CD4-positive, alpha-beta T cell (primary cell): ENCODE data around the gene PRDM1. TPM values are rescaled to one million over a fixed set of nuclear protein-coding genes. Genes with fewer than 3 reads are reported as not detected.

Experiments used
- ATAC-seq: fragments of 200-7000 bp; cut with Tn5 transposase; one replicate; pipeline ENCODE4 v1.10.0; 2022; ENCODE audit warnings: mild to moderate bottlenecking; ENCODE audit not compliant: poor library complexity
- CTCF ChIA-PET: fragments of 350-600 bp; sonication (Branson Sonifier 250); formaldehyde crosslinking; loops from one replicate; lab custom pipeline; 2021; ENCODE audit warnings: antibody characterized with exemption, inconsistent platforms; lab: Charles Lee
- POLR2A ChIA-PET: fragments of 350-600 bp; sonication (Branson Sonifier 250); formaldehyde crosslinking; loops from one replicate; lab custom pipeline; 2021; ENCODE audit warnings: antibody characterized with exemption, inconsistent platforms; lab: Charles Lee
- DNase-seq, 14 experiments: peaks; one replicate each; pipeline ENCODE4 v3.0.0-alpha.2; 2013 to 2020; ENCODE audit warnings: mixed read lengths in 2 of 14
- H3K27ac ChIP-seq, 2 donors: one replicate each; pipeline versions ENCODE4 v1.5.1 to v1.7.0; 2013; ENCODE audit warnings: low read length in 2 of 2, low read depth in 1 of 2, mild to moderate bottlenecking in 1 of 2
- H3K27me3 ChIP-seq, 2 experiments: 1 replicate in 1 of 2; 2 replicates in 1 of 2; pipeline versions ENCODE4 v1.6.1 to v1.7.0; 2013; ENCODE audit warnings: low read length in 2 of 2, control low read depth in 1 of 2, mild to moderate bottlenecking in 1 of 2, moderate library complexity in 1 of 2; ENCODE audit not compliant: insufficient read depth in 2 of 2, control insufficient read depth in 1 of 2
- H3K36me3 ChIP-seq: one replicate; pipeline ENCODE4 v1.6.1; 2013; ENCODE audit warnings: low read length, control low read depth; ENCODE audit not compliant: insufficient read depth
- H3K4me1 ChIP-seq: one replicate; pipeline ENCODE4 v1.6.1; 2013; ENCODE audit warnings: low read length, control low read depth; ENCODE audit not compliant: insufficient read depth
- H3K4me3 ChIP-seq: one replicate; pipeline ENCODE4 v1.5.1; 2013; ENCODE audit warnings: mild to moderate bottlenecking, low read length, moderate library complexity
- H3K9me3 ChIP-seq, 2 experiments: 1 replicate in 1 of 2; 2 replicates in 1 of 2; pipeline versions ENCODE4 v1.6.1 to v1.7.0; 2013; ENCODE audit warnings: low read length in 2 of 2, mild to moderate bottlenecking in 2 of 2, control low read depth in 1 of 2, moderate library complexity in 1 of 2; ENCODE audit not compliant: control insufficient read depth in 1 of 2, insufficient read depth in 1 of 2
- H3K27ac Mint-ChIP-seq: one replicate; pipeline ENCODE4 v1.8.0; 2020; ENCODE audit warnings: mixed read lengths
- H3K27me3 Mint-ChIP-seq: one replicate; pipeline ENCODE4 v1.8.0; 2021; ENCODE audit warnings: mixed read lengths
- H3K36me3 Mint-ChIP-seq: one replicate; pipeline ENCODE4 v1.8.0; 2021; ENCODE audit warnings: low read depth, mixed read lengths
- H3K4me1 Mint-ChIP-seq: one replicate; pipeline ENCODE4 v1.8.0; 2021; ENCODE audit warnings: low read depth, mixed read lengths
- H3K4me3 Mint-ChIP-seq: one replicate; pipeline ENCODE4 v1.8.0; 2020; ENCODE audit warnings: mild to moderate bottlenecking, mixed read lengths
- H3K9me3 Mint-ChIP-seq: one replicate; pipeline ENCODE4 v1.8.0; 2020; ENCODE audit warnings: mixed read lengths
- CTCF ChIP-seq: fragments of 200-600 bp; IDR thresholded peaks from one replicate; pipeline ENCODE4 v1.8.0; 2022; ENCODE audit warnings: antibody characterized with exemption, mild to moderate bottlenecking
- intact Hi-C, 2 experiments: fragments of 100-400 bp; cut with DNase I in 1 of 2; cut with micrococcal nuclease in 1 of 2; formaldehyde crosslinking; loops; one replicate each; pipeline versions ENCODE4 v1.15.1 to v1.9.0; 2023 to 2025; cut with DNase I, micrococcal nuclease
- total RNA-seq, 174 experiments: library from RNA in 2 of 174; stranded (reverse) in 2 of 174; gene quantifications; one replicate each; pipeline ENCODE4 v1.2.3 and lab custom pipeline; 2021 to 2026

The PRDM1 gene
- total RNA-seq, 2 experiments from 2014 or later = 69.9 to 83.4 TPM

DNA sequence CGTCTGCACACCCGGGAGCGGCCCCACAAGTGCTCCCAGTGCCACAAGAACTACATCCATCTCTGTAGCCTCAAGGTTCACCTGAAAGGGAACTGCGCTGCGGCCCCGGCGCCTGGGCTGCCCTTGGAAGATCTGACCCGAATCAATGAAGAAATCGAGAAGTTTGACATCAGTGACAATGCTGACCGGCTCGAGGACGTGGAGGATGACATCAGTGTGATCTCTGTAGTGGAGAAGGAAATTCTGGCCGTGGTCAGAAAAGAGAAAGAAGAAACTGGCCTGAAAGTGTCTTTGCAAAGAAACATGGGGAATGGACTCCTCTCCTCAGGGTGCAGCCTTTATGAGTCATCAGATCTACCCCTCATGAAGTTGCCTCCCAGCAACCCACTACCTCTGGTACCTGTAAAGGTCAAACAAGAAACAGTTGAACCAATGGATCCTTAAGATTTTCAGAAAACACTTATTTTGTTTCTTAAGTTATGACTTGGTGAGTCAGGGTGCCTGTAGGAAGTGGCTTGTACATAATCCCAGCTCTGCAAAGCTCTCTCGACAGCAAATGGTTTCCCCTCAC is 21.0 kb downstream of the PRDM1 start:
- Histone ChIP-seq H3K27me3 (no peaks in the 10 kb centered on the region), H3K36me3 (peaks cover 48% of the 10 kb centered on the region), H3K27ac (no peak overlapping the region), H3K4me1 (peaks cover 54% of the 10 kb centered on the region), H3K4me3 (no peak overlapping the region), H3K9me3 (no peaks in the 10 kb centered on the region)
- H3K4me1 Mint-ChIP-seq = peaks cover 65% of the 10 kb centered on the region
- H3K9me3 Mint-ChIP-seq = no peaks in the 10 kb centered on the region
- no peak for ATAC-seq
- no peak for TF ChIP-seq CTCF
- peak overlapping the region; percentile 46 for H3K4me3 Mint-ChIP-seq
- no peaks in the 10 kb centered on the region for H3K27me3 Mint-ChIP-seq
- POLR2A ChIA-PET = interaction anchor here (1.0 kb wide), 1 partner anchor 8 kb away, joined by 6 read pairs; no protein-coding TSS in a partner anchor
- intact Hi-C loops = loop anchor here in 1 of 2 experiments (10.0 kb wide), 1 partner anchor 408 kb away; no protein-coding TSS in a partner anchor
- peak overlapping the region; percentile 6 for H3K27ac Mint-ChIP-seq
- no peak for DNase-seq
- CTCF ChIA-PET = no interaction called here
- peaks cover 55% of the 10 kb centered on the region for H3K36me3 Mint-ChIP-seq

DNA sequence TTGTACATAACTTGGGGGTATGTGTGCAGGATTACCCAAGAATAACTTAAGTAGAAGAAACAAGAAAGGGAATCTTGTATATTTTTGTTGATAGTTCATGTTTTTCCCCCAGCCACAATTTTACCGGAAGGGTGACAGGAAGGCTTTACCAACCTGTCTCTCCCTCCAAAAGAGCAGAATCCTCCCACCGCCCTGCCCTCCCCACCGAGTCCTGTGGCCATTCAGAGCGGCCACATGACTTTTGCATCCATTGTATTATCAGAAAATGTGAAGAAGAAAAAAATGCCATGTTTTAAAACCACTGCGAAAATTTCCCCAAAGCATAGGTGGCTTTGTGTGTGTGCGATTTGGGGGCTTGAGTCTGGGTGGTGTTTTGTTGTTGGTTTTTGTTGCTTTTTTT is 22.0 kb downstream of the PRDM1 start:
- POLR2A ChIA-PET = no interaction called here
- H3K27me3 ChIP-seq = no peaks in the 10 kb centered on the region
- no peak overlapping the region for H3K4me3 ChIP-seq
- Mint-ChIP-seq H3K4me3 (no peak overlapping the region), H3K4me1 (peaks cover 65% of the 10 kb centered on the region), H3K9me3 (no peaks in the 10 kb centered on the region), H3K36me3 (peaks cover 52% of the 10 kb centered on the region), H3K27me3 (peaks cover under 1% of the 10 kb centered on the region), H3K27ac (no peak overlapping the region)
- CTCF ChIA-PET = no interaction called here
- intact Hi-C loops = loop anchor here in 1 of 2 experiments (10.0 kb wide), 1 partner anchor 407 kb away; no protein-coding TSS in a partner anchor
- H3K9me3 ChIP-seq = no peaks in the 10 kb centered on the region
- no peak overlapping the region for H3K27ac ChIP-seq
- TF ChIP-seq CTCF = no peak
- ATAC-seq (no peak), DNase-seq (no peak)
- H3K36me3 ChIP-seq = peaks cover 48% of the 10 kb centered on the region
- peaks cover 60% of the 10 kb centered on the region for H3K4me1 ChIP-seq

DNA sequence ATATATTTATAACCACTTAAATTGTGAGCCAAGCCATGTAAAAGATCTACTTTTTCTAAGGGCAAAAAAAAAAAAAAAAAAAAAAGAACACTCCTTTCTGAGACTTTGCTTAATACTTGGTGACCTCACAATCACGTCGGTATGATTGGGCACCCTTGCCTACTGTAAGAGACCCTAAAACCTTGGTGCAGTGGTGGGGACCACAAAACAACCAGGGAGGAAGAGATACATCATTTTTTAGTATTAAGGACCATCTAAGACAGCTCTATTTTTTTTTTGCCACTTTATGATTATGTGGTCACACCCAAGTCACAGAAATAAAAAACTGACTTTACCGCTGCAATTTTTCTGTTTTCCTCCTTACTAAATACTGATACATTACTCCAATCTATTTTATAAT is 22.9 kb downstream of the PRDM1 start:
- Histone ChIP-seq H3K4me3 (no peak overlapping the region), H3K4me1 (peaks cover 59% of the 10 kb centered on the region), H3K36me3 (peaks cover 48% of the 10 kb centered on the region), H3K9me3 (no peaks in the 10 kb centered on the region), H3K27ac (no peak overlapping the region), H3K27me3 (no peaks in the 10 kb centered on the region)
- intact Hi-C loops = loop anchor here in 1 of 2 experiments (10.0 kb wide), 1 partner anchor 406 kb away; no protein-coding TSS in a partner anchor
- ATAC-seq (no peak), DNase-seq (no peak)
- no peak for TF ChIP-seq CTCF
- Mint-ChIP-seq H3K9me3 (no peaks in the 10 kb centered on the region), H3K27ac (no peak overlapping the region), H3K36me3 (peaks cover 43% of the 10 kb centered on the region), H3K4me1 (peaks cover 65% of the 10 kb centered on the region), H3K4me3 (no peak overlapping the region), H3K27me3 (peaks cover 5% of the 10 kb centered on the region)
- ChIA-PET CTCF (no interaction called here), POLR2A (interaction anchor here (1.0 kb wide), 2 partner anchors 8 to 11 kb away, joined by 3 to 4 read pairs; no protein-coding TSS in a partner anchor)
